Right lobe of liver (tissue), 4 donors: Measurements from ENCODE around the gene LARP1B.

ENCODE experiments used
- POLR2A ChIP-seq: fragments of 450-650 bp; IDR thresholded peaks from one replicate; pipeline ENCODE4 v1.6.1; 2017; ENCODE audit warnings: antibody characterized with exemption, mild to moderate bottlenecking
- TF ChIP-seq, protein P1 (sequence below), 4 donors: fragments of 200-600 bp in 3 of 4; fragments of 450-650 bp in 1 of 4; IDR thresholded peaks; one replicate each; pipeline versions ENCODE4 v1.5.1 to v1.8.0; 2016 to 2022; ENCODE audit warnings: antibody characterized with exemption in 4 of 4, mild to moderate bottlenecking in 2 of 4
- donor health status: DM: no; HTN: no; CAD: no.
- donor health status: DM: no; HTN: no; CAD: no.
- donor health status: DM: no; HTN: yes; CAD: no.

DNA sequence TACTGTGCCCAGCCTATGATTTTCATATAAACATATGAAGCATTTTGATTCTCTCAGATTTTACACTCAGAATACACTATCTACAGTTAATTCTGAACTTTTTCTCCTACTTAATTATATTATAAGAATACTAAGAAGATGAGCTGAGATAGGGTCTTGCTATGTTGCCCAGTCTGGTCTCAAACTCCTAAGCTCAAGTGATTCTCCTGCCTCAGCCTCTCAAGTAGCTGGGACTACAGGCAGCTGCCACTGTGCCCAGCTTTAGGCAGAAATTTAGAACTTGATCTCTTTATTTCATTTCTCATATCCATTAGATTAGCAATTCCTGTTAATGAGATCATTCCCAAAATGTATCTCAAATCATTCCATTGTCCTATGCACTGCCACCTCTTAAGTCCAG, 4.7 kb upstream of the LARP1B start:
- TF ChIP-seq, protein P1, sequence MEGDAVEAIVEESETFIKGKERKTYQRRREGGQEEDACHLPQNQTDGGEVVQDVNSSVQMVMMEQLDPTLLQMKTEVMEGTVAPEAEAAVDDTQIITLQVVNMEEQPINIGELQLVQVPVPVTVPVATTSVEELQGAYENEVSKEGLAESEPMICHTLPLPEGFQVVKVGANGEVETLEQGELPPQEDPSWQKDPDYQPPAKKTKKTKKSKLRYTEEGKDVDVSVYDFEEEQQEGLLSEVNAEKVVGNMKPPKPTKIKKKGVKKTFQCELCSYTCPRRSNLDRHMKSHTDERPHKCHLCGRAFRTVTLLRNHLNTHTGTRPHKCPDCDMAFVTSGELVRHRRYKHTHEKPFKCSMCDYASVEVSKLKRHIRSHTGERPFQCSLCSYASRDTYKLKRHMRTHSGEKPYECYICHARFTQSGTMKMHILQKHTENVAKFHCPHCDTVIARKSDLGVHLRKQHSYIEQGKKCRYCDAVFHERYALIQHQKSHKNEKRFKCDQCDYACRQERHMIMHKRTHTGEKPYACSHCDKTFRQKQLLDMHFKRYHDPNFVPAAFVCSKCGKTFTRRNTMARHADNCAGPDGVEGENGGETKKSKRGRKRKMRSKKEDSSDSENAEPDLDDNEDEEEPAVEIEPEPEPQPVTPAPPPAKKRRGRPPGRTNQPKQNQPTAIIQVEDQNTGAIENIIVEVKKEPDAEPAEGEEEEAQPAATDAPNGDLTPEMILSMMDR (IDR thresholded peaks at IDR 0.05): no peak
- TF ChIP-seq POLR2A: no peak
